Esophagus squamous epithelium (tissue), 5 donors: ENCODE measurements around the gene KIR3DL3. TPM values are rescaled to one million over a fixed set of nuclear protein-coding genes. Genes with fewer than 3 reads are reported as not detected.
"Not testable (repeated sequence)": the region's sequence is repeated elsewhere in the genome, so short reads cannot be mapped to it uniquely, and the experiment has no call there.

Experiments used
- DNase-seq: peaks from one replicate; lab custom pipeline; 2025; lab: John Stamatoyannopoulos, UW
- H3K27ac ChIP-seq, 4 donors: fragments of 200-600 bp; sonication (generic); one replicate each; pipeline ENCODE4 v1.5.1; 2016 to 2019; ENCODE audit warnings: mild to moderate bottlenecking in 1 of 4
- H3K27me3 ChIP-seq, 4 donors: fragments of 200-600 bp; sonication (generic); 1 replicate in 3 of 4; 2 replicates in 1 of 4; pipeline versions ENCODE4 v1.5.1 to v1.6.0; 2017 to 2021; ENCODE audit warnings: antibody characterized with exemption in 1 of 4
- H3K36me3 ChIP-seq, 3 donors: fragments of 200-600 bp; sonication (generic); one replicate each; pipeline ENCODE4 v1.5.1; 2016 to 2019
- H3K4me1 ChIP-seq, 3 donors: fragments of 200-600 bp; sonication (generic); one replicate each; pipeline ENCODE4 v1.5.1; 2017 to 2019
- H3K4me3 ChIP-seq, 4 donors: fragments of 200-600 bp; sonication (generic); 1 replicate in 3 of 4; 2 replicates in 1 of 4; pipeline ENCODE4 v1.5.1; 2016 to 2019; ENCODE audit warnings: mild to moderate bottlenecking in 2 of 4, moderate library complexity in 1 of 4
- H3K9me3 ChIP-seq, 3 donors: fragments of 200-600 bp; sonication (generic); one replicate each; pipeline ENCODE4 v1.5.1; 2016 to 2019
- CTCF ChIP-seq, 6 experiments: fragments of 450-650 bp in 4 of 6; fragments of 200-600 bp in 2 of 6; sonication (generic) in 2 of 6; IDR thresholded peaks; one replicate each; pipeline ENCODE4 v1.5.1; 2016 to 2019; ENCODE audit warnings: antibody characterized with exemption in 6 of 6, mild to moderate bottlenecking in 4 of 6, moderate library complexity in 4 of 6
- POLR2A ChIP-seq, 4 donors: fragments of 450-650 bp; IDR thresholded peaks; one replicate each; pipeline ENCODE4 v1.6.1; 2017; ENCODE audit warnings: antibody characterized with exemption in 4 of 4, mild to moderate bottlenecking in 4 of 4, moderate library complexity in 3 of 4
- WGBS, 2 donors: methylation state at CpG; one replicate each; pipeline ENCODE4 v1.1.5; 2018; 5-methylcytosine and 5-hydroxymethylcytosine counted together
- intact Hi-C: fragments of 100-400 bp; cut with DNase I; formaldehyde crosslinking; loops from one replicate; pipeline ENCODE4 v1.15.0; 2022
- total RNA-seq, 4 donors: library from RNA; depleted of rRNA; stranded (reverse); fragments of >200 nt; gene quantifications; one replicate each; pipeline ENCODE4 v1.1.0, GENCODE V29; 2016
- donor health status: DM: yes; HTN: yes; CAD: no.

The KIR3DL3 gene
- total RNA-seq, 4 donors from 2014 or later: not detected

DNA sequence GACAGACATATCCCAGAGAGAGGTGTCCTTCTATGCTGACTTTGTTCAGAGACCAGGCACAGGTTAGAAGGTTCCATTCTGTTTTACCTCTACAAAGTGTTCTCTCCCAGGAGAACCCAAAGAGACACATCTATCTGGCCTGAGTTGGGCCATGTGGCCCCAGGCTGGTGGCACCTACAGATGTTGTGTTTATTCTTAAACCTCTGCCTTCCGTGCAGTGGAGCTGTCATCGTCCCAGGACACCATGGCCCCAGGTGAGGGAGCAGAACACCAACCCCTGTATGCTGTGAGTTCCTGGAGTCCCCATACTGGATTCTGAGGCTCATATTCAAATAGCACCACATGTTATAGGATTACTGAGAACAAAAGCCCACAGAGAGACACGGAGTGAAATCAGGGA, 3.9 kb downstream of the KIR3DL3 start:
- Histone ChIP-seq H3K9me3 (peaks cover 0 to 4% (median 0%) of the 10 kb centered on the region in 3 donors), H3K4me1 (no peaks in the 10 kb centered on the region), H3K4me3 (no peak overlapping the region), H3K27me3 (no peaks in the 10 kb centered on the region), H3K27ac (no peak overlapping the region), H3K36me3 (no peaks in the 10 kb centered on the region)
- DNase-seq: no peak
- intact Hi-C loops: no loop called here
- 54 to 57% methylated on average over 2 to 3 of the region's 3 CpGs for WGBS, 2 donors
- TF ChIP-seq POLR2A (IDR thresholded peaks at IDR 0.05): no peak
- no peak for TF ChIP-seq CTCF (IDR thresholded peaks at IDR 0.05)

DNA sequence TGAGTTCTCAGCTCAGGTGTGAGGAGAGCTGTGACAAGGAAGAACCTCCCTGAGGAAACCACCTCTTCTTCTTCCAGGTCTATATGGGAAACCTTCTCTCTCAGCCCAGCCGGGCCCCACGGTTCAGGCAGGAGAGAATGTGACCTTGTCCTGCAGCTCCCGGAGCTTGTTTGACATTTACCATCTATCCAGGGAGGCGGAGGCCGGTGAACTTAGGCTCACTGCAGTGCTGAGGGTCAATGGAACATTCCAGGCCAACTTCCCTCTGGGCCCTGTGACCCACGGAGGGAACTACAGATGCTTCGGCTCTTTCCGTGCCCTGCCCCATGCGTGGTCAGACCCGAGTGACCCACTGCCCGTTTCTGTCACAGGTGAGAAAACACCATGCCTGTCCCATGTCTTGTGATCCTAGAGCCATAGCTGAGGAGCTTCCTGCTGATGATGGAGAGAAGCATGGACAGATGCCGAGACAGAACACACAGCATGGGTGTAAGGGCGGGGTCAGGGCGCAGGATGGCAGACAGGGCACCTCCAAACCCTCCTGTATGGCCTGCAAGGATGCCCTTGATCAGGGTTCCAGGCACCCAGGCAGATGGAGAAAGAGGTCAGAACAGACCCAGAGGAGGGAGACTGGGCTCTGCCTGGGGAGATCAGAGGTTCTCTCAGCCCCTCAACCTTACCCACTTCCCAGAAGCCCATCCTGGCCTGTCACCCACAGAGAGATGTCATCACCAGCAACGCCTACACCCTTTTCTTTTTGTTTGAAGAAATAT, 5.4 kb downstream of the KIR3DL3 start:
- no peak for DNase-seq
- H3K9me3 ChIP-seq: no peaks in the 10 kb centered on the region
- H3K36me3 ChIP-seq: no peaks in the 10 kb centered on the region
- no peak overlapping the region for H3K4me3 ChIP-seq
- no peaks in the 10 kb centered on the region for H3K27me3 ChIP-seq
- intact Hi-C loops: no loop called here
- WGBS, 2 donors: 36 to 71% methylated on average over 1 to 14 of the region's 15 CpGs
- H3K27ac ChIP-seq: no peak overlapping the region
- TF ChIP-seq POLR2A (IDR thresholded peaks at IDR 0.05) (no peak), CTCF (IDR thresholded peaks at IDR 0.05) (no peak)
- no peaks in the 10 kb centered on the region for H3K4me1 ChIP-seq

- H3K27ac ChIP-seq: no peak overlapping the region
- TF ChIP-seq CTCF (IDR thresholded peaks at IDR 0.05) (no peak), POLR2A (IDR thresholded peaks at IDR 0.05) (no peak)
These were observed 6.9 kb downstream of the KIR3DL3 start for GRCh38 chr19:54731191-54731590.

GRCh38 chr19:54738306-54738705, 14.1 kb downstream of the KIR3DL3 start, which contains the start of gene KIR2DL3:
Gene KIR2DL3 (plus strand): TSS chr19:54738513. CDS start chr19:54738546, 33 bp downstream.
- 86 to 89% methylated on average over 15 to 16 of the region's 16 CpGs for WGBS, 2 donors

More at GRCh38 chr19:54731191-54731590, 6.9 kb downstream of the KIR3DL3 start:
- Histone ChIP-seq H3K36me3 (no peaks in the 10 kb centered on the region), H3K9me3 (no peaks in the 10 kb centered on the region), H3K4me1 (no peaks in the 10 kb centered on the region), H3K27me3 (no peaks in the 10 kb centered on the region), H3K4me3 (no peak overlapping the region)
- intact Hi-C loops: no loop called here
- DNase-seq: no peak
- 55 to 63% methylated on average over 8 of the region's 8 CpGs for WGBS, 2 donors

DNA sequence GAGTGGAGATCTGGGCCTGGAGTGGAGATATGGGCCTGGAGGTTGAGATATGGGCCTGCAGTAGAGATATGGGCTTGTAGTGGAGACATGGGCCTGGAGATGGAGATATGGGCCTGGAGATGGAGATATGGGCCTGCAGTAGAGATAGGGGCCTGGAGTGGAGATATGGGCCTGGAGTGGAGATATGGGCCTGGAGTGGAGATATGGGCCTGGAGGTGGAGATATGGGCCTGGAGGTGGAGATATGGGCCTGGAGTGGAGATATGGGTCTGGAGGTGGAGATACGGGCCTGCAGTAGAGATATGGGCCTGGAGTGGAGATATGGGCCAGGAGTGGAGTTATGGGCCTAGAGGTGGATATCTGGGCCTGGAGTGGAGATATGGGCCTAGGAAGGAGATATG, 14.5 kb downstream of the KIR3DL3 start:
- H3K9me3 ChIP-seq: no peaks in the 10 kb centered on the region
- 67 to 68% methylated on average over 1 of the region's 1 CpG for whole genome bisulfite sequencing, 2 donors
- H3K27me3 ChIP-seq: no peaks in the 10 kb centered on the region
- H3K36me3 ChIP-seq: no peaks in the 10 kb centered on the region
- H3K4me3 ChIP-seq: no peak overlapping the region
- H3K27ac ChIP-seq: no peak overlapping the region
- H3K4me1 ChIP-seq: no peaks in the 10 kb centered on the region
- no peak for TF ChIP-seq POLR2A (IDR thresholded peaks at IDR 0.05)
- TF ChIP-seq CTCF (IDR thresholded peaks at IDR 0.05): no peak
- intact Hi-C loops: no loop called here
- DNase-seq: no peak

More at GRCh38 chr19:54738306-54738705, 14.1 kb downstream of the KIR3DL3 start, which contains the start of gene KIR2DL3:
- DNase-seq, H3K9me3 ChIP-seq, H3K27ac ChIP-seq, intact Hi-C loops, H3K4me1 ChIP-seq, H3K4me3 ChIP-seq, H3K36me3 ChIP-seq, H3K27me3 ChIP-seq: not testable (repeated sequence)
